Hepatocyte (in vitro differentiated cells): Measurements from ENCODE around the gene QRICH1.

ENCODE experiments used
- EZH2 ChIP-seq: fragments of 200-600 bp; sonication (generic); IDR thresholded peaks from 2 replicates; pipeline ENCODE4 v1.6.1; 2016; ENCODE audit warnings: antibody characterized with exemption, mild to moderate bottlenecking, borderline replicate concordance
- TF ChIP-seq, protein P1 (sequence below): fragments of 200-600 bp; sonication (generic); IDR thresholded peaks from 2 replicates; pipeline ENCODE4 v1.5.1; 2016; ENCODE audit warnings: antibody characterized with exemption, mild to moderate bottlenecking; ENCODE audit not compliant: poor library complexity

DNA sequence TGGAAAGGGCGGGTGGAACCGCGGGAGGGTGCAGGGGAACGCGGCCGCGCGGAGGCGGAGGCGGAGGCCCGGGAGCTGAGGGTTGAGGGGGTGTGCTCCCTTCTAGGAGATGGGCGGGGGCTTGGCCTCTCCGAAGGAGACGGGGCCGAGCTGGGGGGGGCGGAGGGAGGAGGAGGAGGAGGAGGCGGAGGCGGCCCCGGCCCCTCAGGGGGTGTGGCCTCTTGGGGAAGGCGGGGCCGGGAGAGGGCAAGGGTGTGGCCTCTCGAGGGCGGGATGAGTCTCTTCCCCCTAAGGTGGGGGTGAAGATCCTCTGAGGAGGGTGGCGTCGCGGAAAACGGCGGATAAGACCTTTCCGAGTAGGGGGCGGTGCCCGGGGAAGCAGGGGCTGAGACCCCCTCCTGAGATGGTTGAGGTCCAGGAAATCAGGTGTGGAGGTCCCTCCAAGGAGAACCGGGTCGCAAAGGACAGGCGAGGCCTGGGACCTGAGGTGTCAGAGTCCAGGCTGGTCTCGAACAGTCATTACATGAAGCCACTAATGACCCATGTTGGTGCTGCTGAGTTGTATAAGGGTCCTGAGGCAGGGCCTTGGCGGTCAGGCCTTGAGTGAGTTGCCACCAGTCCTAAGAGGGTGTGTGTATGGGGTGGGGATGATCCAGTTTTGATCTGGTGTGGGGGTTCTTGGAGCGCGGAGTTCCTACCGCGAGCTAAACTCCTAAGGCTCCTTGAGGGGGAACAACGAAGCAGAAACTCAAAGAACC lies 85.9 kb downstream of the QRICH1 start:
- TF ChIP-seq, protein P1, sequence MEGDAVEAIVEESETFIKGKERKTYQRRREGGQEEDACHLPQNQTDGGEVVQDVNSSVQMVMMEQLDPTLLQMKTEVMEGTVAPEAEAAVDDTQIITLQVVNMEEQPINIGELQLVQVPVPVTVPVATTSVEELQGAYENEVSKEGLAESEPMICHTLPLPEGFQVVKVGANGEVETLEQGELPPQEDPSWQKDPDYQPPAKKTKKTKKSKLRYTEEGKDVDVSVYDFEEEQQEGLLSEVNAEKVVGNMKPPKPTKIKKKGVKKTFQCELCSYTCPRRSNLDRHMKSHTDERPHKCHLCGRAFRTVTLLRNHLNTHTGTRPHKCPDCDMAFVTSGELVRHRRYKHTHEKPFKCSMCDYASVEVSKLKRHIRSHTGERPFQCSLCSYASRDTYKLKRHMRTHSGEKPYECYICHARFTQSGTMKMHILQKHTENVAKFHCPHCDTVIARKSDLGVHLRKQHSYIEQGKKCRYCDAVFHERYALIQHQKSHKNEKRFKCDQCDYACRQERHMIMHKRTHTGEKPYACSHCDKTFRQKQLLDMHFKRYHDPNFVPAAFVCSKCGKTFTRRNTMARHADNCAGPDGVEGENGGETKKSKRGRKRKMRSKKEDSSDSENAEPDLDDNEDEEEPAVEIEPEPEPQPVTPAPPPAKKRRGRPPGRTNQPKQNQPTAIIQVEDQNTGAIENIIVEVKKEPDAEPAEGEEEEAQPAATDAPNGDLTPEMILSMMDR, result no peak
- no peak for TF ChIP-seq EZH2
